Stimulated activated CD4-positive, alpha-beta T cell treated with anti-CD3 and anti-CD28 coated beads, Interleukin-2, amount 100 ng/mL, for 4 hours (primary cell): ENCODE measurements around the gene AQP12B.

Experiments used
- DNase-seq: peaks from one replicate; pipeline ENCODE4 v3.0.0-alpha.2; 2020; ENCODE audit warnings: low read depth

Gene AQP12B

GRCh38 chr2:240717681-240718581, 35.2 kb upstream of the AQP12B start:
- no peak for DNase-seq

DNA sequence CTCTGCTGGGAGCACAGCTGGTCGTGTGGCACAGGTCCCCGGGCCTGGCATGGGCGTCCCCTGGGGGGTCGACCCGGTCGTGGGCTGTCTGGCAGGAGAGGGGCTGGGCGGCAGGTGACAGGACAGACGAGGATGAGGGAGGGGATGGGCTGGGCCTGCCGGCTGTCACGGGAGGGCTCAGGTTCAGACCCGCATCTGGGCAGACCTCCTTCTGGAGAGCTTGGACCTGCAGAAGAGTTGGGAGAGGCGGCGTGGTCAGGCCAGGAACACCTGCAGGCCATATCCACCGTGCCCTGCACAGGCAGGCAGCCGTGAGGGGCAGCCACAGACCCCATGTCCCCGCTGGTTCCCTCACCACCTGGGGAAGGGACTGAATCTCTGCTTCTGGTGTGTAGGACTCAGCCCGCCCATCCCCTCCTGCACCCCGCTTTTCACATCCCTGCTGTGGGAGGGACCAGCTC, 34.5 kb upstream of the AQP12B start:
- DNase-seq: no peak

- no peak for DNase-seq
Observed at GRCh38 chr2:240716130-240716798, 33.6 kb upstream of the AQP12B start.

DNA sequence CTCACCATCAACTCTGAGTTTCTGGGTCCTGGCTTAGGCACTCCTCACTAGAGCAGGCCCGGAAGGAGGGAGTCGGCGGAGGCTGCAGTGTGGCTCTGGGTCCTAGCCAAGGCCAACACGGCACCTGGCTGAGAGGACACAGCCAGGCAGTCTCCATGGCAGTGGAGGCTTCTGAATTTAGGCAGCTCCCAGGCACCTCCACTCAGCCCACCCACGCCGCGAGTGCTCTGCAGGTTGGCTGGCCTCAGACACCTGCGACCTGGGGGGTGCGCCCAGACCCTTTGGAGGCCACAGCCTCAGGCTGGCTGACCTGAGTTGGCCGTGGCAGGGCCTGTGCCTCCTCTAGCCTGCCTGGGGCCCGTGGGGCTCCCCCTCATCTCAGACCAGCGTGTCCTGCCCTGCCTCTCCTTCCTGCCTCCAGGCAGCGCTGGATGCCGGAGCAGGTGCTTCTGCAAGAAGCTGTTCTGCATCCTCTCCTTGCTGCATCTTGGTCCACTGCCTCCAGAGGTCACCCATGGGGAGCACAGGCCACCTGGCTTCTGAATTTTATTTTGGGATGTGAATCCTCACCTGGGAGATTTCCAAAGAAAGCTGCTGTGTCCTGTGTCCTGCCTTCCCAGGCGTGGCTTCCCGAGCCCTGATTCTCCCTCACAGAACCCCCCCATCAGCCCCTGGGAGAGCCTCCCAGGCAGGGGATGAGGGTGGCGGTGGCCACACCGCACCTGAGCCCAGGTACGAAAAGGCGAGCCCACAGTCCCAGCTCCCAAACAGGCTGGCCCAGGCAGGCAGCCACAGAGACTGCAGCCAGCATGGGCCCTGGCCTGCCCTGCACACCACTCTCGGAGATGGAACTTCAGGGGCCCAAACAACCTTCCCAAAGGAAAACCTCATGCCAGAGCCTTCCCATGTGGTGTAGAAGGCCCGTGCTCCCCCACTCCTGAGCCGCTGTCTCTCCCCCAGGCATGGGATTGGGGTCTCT, 32.4 kb upstream of the AQP12B start:
- DNase-seq: no peak

- no peak for DNase-seq
Observed at GRCh38 chr2:240713928-240714746, 31.5 kb upstream of the AQP12B start.

DNA sequence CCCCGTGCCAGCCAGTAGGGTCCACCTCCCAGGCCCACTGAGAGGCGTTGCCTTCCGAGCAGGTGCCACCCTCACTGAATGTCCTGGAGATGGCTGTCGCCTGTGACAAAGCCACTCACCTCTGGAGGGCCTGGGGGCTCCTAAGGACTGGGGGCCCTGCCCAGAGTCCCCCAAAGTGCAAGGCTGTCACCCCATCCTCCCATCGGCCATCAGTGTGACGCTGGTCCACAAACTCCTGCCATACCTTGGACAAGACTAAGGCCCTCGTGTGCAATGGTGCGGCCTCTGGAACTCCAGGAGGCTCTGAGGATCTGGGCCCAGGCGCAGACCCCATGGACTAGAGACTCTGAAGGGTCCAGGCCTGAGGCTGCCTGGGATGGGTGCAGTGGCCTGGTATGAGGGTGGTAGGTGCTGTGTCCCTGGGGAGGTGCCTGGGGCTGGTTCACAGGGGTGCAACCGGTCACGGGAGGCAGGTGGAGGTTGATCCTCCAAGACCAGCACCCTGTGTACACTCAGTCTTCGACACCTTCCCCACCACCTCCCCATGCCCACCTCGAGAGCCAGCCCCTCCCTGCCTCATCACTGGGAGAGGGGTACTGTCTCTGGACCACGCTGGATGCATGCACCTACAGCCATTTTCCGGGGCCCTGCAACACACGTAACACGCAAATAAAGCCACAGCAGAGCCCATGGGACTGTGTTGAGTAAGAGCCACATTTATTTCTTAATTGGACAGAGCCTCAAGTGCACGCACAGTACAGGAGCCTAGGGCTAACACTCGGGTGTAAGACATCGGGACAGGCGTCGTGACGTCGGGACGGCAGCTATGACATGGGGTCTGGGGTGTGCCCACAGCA, 30.6 kb upstream of the AQP12B start:
- DNase-seq: no peak

- no peak for DNase-seq
Observed at GRCh38 chr2:240712121-240712520, 29.4 kb upstream of the AQP12B start.

- DNase-seq: no peak
Observed at GRCh38 chr2:240711701-240712100, 29.0 kb upstream of the AQP12B start.

DNA sequence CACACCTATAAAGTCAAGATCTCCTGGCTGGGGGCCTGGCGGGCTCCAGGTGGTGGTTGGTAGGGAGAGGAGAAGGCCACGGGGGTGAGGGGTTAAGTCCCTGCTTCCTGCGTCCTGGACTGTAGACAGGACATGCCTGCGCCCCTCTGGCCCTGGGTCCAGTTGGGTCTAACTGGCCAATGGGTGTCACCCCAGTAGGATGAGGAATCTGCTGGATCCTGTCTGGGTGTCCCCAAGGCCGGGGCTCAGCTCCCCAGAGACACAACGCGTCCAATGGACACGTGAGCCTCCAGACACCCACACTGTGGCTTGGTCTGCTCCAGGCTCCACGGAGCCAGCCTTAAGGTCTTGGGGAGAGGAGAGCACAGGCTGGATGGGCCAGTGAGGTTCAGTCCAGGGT, 28.6 kb upstream of the AQP12B start:
- DNase-seq: no peak

DNA sequence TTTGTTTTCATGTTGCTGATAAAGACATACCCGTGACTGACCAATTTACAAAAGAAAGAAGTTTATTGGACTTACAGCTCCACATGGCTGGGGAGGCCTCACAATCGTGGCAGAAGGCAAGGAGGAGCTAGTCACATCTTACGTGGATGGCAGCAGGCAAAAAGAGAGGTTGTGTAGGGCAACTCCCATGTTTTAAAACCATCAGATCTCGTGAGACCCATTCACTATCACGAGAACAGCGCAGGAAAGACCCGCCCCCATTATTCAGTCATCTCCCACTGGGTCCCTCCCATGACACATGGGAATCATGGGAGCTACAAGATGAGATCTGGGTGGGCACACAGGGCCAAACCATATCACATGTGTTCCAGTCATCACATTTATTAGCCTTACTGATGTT, 25.8 kb upstream of the AQP12B start:
- no peak for DNase-seq

DNA sequence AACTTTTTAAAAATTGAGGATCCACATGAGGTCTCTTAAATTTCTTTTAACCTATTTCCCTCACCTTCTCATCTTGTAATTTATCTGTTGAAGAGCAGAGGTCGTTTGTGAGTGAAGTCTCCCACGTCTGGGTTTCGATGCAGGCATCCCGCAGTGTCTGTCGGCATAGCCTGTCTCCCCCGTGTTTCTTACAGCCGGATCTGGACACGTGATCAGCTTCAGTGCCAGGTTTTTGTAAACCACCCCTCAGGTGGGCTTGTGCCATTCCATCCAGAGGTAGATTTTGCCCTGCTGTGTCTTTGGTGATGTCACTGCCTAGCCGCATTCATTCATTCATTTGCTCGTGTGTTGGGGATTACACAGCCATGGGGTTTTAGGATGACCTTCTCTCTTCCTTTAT, 25.1 kb upstream of the AQP12B start:
- no peak for DNase-seq

GRCh38 chr2:240707043-240707756, 24.5 kb upstream of the AQP12B start:
- no peak for DNase-seq

DNA sequence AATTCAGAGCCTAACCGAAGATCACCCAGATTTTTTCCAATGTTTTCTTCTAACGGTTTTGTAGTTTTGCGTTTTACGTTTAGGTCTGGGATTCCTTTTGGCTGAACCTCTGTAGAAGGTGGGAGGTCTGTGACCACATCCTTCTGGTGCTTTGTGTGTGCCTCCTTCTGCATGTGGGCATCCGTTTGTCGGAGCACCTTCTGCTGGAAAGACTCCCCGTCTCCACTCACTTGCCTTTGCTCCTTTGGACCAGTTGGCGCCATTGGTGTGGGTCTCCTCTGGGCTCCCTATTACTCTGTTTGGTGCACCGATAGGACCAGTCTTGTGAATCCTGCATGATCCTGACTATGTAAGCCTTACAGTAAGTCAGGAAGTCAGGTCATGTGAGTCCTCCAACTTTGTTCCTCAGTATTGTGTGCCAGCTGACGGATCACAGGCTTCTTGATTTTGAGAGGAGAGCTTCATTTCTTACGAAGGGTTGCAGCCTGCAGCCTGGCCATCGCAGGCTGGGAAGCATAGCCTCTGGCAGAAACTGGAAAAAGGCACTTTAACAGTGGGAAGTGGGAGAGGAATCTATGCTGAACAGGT, 22.6 kb upstream of the AQP12B start:
- no peak for DNase-seq

- peak; percentile 16 for DNase-seq
Observed at GRCh38 chr2:240704651-240705050, 22.0 kb upstream of the AQP12B start.

GRCh38 chr2:240703417-240704341, 21.0 kb upstream of the AQP12B start:
- DNase-seq: no peak

DNA sequence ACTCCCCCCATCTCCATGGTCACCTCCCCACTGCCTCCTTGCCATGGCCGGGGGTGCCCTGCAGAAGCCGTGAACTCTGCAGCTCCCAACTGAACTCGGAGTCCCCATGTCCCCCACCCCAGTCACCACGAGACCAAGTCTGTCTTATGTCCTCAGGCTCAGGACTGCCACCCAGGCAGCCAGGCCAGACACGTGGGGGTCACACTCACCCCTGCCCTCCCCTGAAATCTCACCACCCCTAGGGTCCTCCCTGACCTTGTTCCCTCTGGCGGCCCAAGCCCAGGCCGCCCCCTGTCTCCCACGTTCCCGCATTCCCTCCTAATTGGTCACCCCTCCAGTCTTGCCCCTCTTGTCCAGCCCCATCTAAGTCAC, 19.9 kb upstream of the AQP12B start:
- no peak for DNase-seq

DNA sequence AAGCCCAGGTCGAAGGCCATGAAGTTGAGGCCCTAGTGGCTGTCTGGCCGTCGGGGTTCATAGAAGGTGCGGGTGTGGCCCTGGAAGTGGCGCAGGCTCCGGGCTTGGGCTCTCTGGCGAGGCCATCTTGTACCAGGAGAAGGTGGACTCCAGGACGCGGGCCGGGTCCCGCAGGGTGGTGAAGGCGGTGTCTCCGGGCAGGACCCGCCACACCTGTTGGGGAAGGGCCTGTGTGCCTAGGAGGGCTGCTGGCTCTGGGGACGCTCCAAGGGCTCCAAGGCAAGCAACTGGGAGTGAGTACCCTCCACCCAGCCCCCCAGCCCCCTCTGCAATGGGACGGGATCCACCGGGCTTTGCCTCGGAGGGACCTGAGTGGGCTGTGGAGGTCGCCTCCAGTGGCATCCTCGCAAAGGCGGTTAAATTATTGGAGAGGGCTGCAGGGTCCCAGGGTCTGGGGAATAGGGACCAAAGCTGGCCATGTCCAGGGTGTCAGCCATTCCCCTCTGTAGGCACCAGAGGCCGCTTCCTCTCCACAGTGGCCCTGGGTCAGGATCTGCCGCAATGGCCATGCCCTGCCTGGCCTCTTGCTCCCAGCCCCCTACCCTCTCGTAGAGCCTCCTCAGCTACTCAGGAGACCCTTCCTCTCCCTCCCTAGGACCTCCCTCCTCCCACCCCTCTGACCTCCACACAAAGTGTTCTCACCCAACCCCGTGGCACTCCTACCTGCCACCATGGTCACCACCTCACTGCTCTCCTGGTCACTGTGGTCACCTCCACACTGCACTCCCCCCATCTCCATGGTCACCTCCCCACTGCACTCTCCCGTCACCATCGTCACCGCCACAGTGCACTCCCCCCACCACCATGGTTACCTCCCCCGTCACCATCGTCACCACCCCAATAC, 19.3 kb upstream of the AQP12B start:
- DNase-seq: no peak
